GM12873 (cell line): Measurements from ENCODE around the gene GTF2E1.

Experiments used
- TF ChIP-seq, protein P1 (sequence below): IDR thresholded peaks from 2 replicates; pipeline ENCODE4 v1.5.1; 2012; ENCODE audit warnings: low read depth, mild to moderate bottlenecking, moderate library complexity, low read length, control low read depth; ENCODE audit not compliant: insufficient read depth; ENCODE audit errors: missing control alignments

Gene GTF2E1

DNA sequence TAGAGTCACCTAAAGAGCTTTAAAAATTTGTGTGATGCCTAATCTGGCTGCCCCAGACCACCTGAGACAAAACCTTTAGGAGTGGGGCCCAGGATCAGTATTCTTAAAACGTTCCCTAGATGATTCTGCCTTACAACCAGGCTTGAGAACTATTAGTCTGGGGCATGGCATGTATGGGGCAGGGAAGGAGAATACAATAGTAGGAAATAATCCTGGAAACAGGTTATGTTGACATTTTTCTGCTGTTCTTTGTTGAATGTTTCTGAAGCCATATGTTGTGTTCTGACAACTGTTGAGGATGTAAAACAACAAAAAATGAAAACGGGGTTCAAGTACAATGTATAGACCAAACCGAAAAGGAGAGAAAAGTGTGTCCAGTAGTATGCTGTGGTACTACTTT is 2.9 kb downstream of the GTF2E1 start:
- TF ChIP-seq, protein P1, sequence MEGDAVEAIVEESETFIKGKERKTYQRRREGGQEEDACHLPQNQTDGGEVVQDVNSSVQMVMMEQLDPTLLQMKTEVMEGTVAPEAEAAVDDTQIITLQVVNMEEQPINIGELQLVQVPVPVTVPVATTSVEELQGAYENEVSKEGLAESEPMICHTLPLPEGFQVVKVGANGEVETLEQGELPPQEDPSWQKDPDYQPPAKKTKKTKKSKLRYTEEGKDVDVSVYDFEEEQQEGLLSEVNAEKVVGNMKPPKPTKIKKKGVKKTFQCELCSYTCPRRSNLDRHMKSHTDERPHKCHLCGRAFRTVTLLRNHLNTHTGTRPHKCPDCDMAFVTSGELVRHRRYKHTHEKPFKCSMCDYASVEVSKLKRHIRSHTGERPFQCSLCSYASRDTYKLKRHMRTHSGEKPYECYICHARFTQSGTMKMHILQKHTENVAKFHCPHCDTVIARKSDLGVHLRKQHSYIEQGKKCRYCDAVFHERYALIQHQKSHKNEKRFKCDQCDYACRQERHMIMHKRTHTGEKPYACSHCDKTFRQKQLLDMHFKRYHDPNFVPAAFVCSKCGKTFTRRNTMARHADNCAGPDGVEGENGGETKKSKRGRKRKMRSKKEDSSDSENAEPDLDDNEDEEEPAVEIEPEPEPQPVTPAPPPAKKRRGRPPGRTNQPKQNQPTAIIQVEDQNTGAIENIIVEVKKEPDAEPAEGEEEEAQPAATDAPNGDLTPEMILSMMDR = no peak

DNA sequence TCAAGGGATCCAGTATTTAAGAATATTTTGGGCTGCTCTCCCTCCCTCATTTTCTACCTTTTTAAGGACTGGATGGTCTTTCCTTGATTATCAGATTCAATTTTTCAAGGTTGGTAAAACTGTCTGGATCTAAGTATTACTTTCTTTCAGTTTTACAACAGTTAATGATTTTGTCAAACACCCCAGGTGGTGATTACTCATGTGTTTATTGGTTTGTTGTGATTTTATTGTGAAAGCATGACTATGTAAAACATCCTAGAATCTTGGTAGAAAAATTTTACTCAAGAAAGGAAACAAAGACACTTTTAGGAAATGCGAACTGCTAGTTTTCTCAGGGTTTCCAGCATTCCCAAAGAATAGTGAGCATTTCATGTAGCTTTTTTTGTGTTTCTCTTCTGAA is 7.3 kb downstream of the GTF2E1 start:
- TF ChIP-seq, protein P1 = no peak

DNA sequence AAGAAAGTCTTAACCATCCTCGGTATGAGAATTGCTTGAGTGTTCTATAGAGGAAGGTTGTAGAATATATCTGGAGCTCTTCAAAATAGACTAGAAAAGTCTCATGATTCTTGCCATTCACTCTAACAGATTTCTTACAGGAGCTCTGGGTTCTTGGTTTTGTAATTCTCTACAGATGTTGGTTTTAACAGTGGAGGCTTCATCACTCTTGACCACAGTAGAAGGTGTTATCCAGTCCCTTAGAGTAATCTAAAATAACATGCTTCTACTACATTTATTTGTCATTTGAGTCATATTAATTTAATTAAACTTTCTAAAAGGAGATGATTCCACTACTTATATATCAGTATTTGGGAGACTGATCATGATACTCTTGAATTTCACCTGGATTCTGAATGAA is 9.7 kb downstream of the GTF2E1 start:
- TF ChIP-seq, protein P1 = no peak

DNA sequence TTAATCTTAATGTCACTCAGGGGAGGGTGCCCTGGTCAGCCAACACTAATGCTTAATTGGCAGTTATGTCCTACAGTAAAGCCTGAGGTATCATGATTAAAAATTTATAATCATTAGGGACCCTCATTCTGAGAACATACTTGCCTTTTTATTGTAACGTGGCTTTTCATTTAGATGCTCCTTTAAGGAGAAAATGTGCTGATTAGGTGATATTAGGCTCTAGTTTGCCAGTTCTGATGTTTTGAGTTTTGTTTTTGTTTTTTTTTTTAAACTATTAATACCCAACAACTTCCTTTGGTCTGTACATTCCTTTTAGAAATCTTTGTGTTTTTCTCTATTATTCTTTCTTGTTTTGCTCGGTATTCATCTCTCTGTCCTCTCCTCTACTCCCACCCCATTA is 10.3 kb downstream of the GTF2E1 start:
- TF ChIP-seq, protein P1 = no peak

DNA sequence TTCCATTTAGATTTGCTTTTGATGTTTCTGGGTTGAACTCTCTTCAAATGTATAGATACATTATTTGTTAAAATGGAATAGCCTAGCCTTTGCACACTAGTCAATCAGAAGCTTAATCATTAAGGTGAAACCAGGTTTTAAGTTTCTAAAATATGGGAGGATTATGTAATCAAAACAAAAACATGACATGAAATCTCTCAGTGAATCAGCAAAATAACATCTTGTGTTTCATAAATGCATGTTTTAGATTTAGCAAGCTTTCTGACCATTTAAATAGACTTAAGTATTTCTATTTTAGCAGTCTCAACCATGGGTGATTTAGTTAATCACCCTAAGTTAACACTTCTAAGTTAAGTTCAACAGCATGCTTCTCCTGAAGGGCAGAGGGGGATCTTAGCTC is 11.3 kb downstream of the GTF2E1 start:
- TF ChIP-seq, protein P1 = no peak

DNA sequence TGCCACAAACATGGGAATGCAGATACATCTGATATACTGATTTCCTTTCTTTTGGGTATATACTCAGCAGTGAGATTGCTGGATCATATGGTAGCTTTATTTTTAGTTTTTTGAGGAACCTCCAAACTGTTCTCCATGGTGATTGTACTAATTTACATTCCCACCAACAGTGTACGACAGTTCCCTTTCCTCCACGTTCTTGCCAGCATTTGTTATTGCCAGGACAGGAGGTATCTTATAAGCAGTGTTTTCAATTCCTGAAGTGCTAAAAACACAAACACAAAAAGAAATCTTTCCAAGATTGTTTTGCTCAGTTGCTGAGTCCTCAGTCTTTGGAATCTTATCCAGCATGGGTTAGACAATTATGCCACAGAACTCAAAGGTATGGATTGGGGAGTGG is 13.5 kb downstream of the GTF2E1 start:
- TF ChIP-seq, protein P1 = no peak

DNA sequence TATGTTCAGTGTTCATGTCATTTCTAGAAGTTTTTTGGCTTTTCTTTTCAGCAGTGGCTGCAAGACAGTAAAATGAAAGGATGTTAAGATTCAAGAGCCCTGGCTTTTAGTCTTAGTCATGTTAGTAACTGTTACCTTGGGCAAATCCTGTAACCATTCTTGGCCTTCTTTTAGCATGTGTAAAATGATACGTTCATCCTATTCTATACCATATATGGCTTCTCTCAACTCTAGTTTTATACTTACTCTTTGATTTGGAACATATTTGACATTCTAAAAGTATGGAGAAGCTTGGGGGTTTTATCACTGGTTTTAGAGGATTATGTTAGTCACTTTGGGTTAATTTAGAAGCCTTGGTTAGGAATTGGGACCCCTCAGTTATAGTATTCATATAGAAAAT is 20.1 kb downstream of the GTF2E1 start:
- TF ChIP-seq, protein P1 = no peak
